Keratinocyte (primary cell): ENCODE data around the gene CCNDBP1. TPM values are rescaled to one million over a fixed set of nuclear protein-coding genes. Genes with fewer than 3 reads are reported as not detected.
A peak's percentile ranks its signal among the peaks of the same experiment; 100 is the strongest.
"Not testable (repeated sequence)": the region's sequence is repeated elsewhere in the genome, so short reads cannot be mapped to it uniquely, and the experiment has no call there.

Experiments used
- DNase-seq: peaks from one replicate; pipeline ENCODE4 v3.0.0-alpha.2; 2011; ENCODE audit warnings: low read depth, missing footprints, low spot score
- FAIRE-seq: peaks from 2 replicates; lab custom pipeline; 2011; peaks lifted over from hg19 to GRCh38; lab: Jason Lieb, UNC
- H2AFZ ChIP-seq: 2 replicates; pipeline ENCODE4 v1.6.0; 2012; ENCODE audit warnings: low read length, control low read depth, inconsistent platforms; ENCODE audit not compliant: control insufficient read depth
- H3K27ac ChIP-seq: 2 replicates; pipeline ENCODE4 v1.5.1; 2011; ENCODE audit warnings: low read length; ENCODE audit not compliant: control insufficient read depth, insufficient read depth
- H3K27me3 ChIP-seq: 3 replicates; pipeline ENCODE4 v1.6.0; 2011; ENCODE audit warnings: low read length; ENCODE audit not compliant: control insufficient read depth, insufficient read depth; ENCODE audit errors: extremely low read depth
- H3K36me3 ChIP-seq, 2 experiments: 2 replicates in 1 of 2; 3 replicates in 1 of 2; pipeline ENCODE4 v1.5.1; 2011; ENCODE audit warnings: low read length in 2 of 2, mild to moderate bottlenecking in 1 of 2; ENCODE audit not compliant: control insufficient read depth in 2 of 2, insufficient read depth in 2 of 2; ENCODE audit errors: extremely low read depth in 1 of 2
- H3K4me1 ChIP-seq: 3 replicates; pipeline ENCODE4 v1.5.1; 2011; ENCODE audit warnings: low read length; ENCODE audit not compliant: control insufficient read depth, insufficient read depth; ENCODE audit errors: extremely low read depth
- H3K4me2 ChIP-seq: 3 replicates; pipeline ENCODE4 v1.6.0; 2011; ENCODE audit warnings: low read depth, low read length; ENCODE audit not compliant: control insufficient read depth, insufficient read depth; ENCODE audit errors: extremely low read depth
- H3K4me3 ChIP-seq, 3 experiments: fragments of 200-600 bp in 1 of 3; sonication (generic) in 1 of 3; 2 replicates in 2 of 3; 3 replicates in 1 of 3; pipeline ENCODE4 v1.5.1; 2011 to 2016; ENCODE audit warnings: low read length in 3 of 3, mild to moderate bottlenecking in 3 of 3, control low read depth in 2 of 3, inconsistent platforms in 1 of 3, low read depth in 1 of 3, mixed read lengths in 1 of 3, mixed run types in 1 of 3, moderate library complexity in 1 of 3; ENCODE audit not compliant: control insufficient read depth in 2 of 3, insufficient read depth in 2 of 3; ENCODE audit errors: extremely low read depth in 1 of 3
- H3K79me2 ChIP-seq: 2 replicates; pipeline ENCODE4 v1.6.0; 2012; ENCODE audit warnings: low read length; ENCODE audit not compliant: control insufficient read depth, insufficient read depth
- H3K9ac ChIP-seq: 3 replicates; pipeline ENCODE4 v1.6.0; 2011; ENCODE audit warnings: low read length; ENCODE audit not compliant: control insufficient read depth, insufficient read depth; ENCODE audit errors: extremely low read depth
- H3K9me1 ChIP-seq: 3 replicates; pipeline ENCODE4 v1.6.0; 2011; ENCODE audit warnings: low read length; ENCODE audit not compliant: control insufficient read depth, insufficient read depth; ENCODE audit errors: extremely low read depth
- H3K9me3 ChIP-seq: 2 replicates; pipeline ENCODE4 v1.5.1; 2012; ENCODE audit warnings: low read depth, low read length; ENCODE audit not compliant: control insufficient read depth
- H4K20me1 ChIP-seq: 3 replicates; pipeline ENCODE4 v1.6.0; 2011; ENCODE audit warnings: low read length; ENCODE audit not compliant: control insufficient read depth, insufficient read depth; ENCODE audit errors: extremely low read depth
- EZH2 ChIP-seq: IDR thresholded peaks from one replicate; pipeline ENCODE4 v1.6.1; 2012; ENCODE audit warnings: inconsistent platforms, mild to moderate bottlenecking, low read length, moderate library complexity
- dilution Hi-C: fragments of 300-500 bp; cut with MboI; formaldehyde crosslinking; loops from one replicate; pipeline ENCODE4 v1.7.0; 2020; ENCODE audit warnings: low sequenced_read_pairs; ENCODE audit not compliant: extremely low pct_ligation_motif_present
- polyA plus RNA-seq, 5 experiments: library from polyadenylated mRNA; depleted of rRNA in 3 of 5; stranded (reverse) in 3 of 5; stranded (forward) in 1 of 5; unstranded in 1 of 5; fragments of >200 nt; gene quantifications; 1 replicate in 1 of 5; 2 replicates in 3 of 5; 3 replicates in 1 of 5; pipeline versions ENCODE4 v1.2.1 to v1.2.3, GENCODE V29; 2011 to 2012; ENCODE audit warnings: missing spikeins in 2 of 5, low read depth in 1 of 5, low replicate concordance in 1 of 5
- TF ChIP-seq, protein P1 (sequence below), 3 experiments: IDR thresholded peaks in 1 of 3; conservative IDR thresholded peaks in 1 of 3; optimal IDR thresholded peaks in 1 of 3; 2 replicates in 2 of 3; 3 replicates in 1 of 3; pipeline versions ENCODE3 to v1.5.1; 2011; ENCODE audit warnings: low read length in 3 of 3, mild to moderate bottlenecking in 3 of 3, moderate library complexity in 2 of 3, control low read depth in 1 of 3, inconsistent platforms in 1 of 3; ENCODE audit not compliant: insufficient read depth in 2 of 3; ENCODE audit errors: extremely low read depth in 1 of 3

Gene CCNDBP1
- polyA plus RNA-seq, 1 donor (not counting 4 experiments of a cell fraction or from before 2014, with no cell fraction given): 53.5 TPM

DNA sequence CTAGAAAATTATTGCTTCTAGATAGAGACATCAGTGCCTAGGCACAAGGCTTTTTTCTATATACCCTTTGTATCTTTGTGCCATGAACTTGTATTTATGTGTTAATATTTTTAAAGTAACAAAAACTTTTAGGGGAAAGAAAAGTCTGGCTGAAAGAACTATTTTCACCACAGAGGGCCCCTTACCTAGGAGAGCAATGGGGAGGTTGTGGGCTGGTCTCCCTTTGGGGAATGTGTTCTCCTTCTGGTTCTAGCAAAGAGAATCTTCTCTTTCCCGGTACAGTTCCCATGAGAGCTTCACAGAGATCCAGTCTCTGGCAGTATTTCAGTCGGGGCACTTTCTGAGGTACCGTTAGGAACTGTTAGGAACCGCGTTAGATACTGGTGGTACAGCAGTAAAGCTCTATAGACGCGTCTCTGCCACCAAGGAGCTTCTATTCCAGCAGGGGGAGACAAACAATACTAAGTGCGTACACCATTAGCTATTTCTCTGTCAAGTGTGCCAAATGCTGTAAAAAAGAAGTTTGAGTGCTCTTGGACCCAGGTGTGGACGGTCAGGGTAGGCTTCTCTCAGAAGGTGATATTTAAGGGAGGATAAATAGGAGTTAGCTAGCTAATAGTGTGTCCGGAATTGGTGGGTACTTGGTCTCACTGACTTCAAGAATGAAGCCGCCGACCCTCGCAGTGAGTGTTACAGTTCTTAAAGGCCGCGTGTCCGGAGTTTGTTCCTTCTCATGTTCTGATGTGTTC, 40.2 kb downstream of the CCNDBP1 start:
- no peak overlapping the region for H3K4me3 ChIP-seq
- H3K36me3 ChIP-seq: no peaks in the 10 kb centered on the region
- FAIRE-seq (peak; percentile 92), DNase-seq (peak; percentile 4)
- no peaks in the 10 kb centered on the region for H3K79me2 ChIP-seq
- no peaks in the 10 kb centered on the region for H3K27me3 ChIP-seq
- no peaks in the 10 kb centered on the region for H4K20me1 ChIP-seq
- dilution Hi-C loops: no loop called here
- H3K9ac ChIP-seq: no peak overlapping the region
- H3K9me3 ChIP-seq: no peaks in the 10 kb centered on the region
- H2AFZ ChIP-seq: no peak overlapping the region
- no peak overlapping the region for H3K4me2 ChIP-seq
- no peaks in the 10 kb centered on the region for H3K9me1 ChIP-seq
- TF ChIP-seq, protein P1, sequence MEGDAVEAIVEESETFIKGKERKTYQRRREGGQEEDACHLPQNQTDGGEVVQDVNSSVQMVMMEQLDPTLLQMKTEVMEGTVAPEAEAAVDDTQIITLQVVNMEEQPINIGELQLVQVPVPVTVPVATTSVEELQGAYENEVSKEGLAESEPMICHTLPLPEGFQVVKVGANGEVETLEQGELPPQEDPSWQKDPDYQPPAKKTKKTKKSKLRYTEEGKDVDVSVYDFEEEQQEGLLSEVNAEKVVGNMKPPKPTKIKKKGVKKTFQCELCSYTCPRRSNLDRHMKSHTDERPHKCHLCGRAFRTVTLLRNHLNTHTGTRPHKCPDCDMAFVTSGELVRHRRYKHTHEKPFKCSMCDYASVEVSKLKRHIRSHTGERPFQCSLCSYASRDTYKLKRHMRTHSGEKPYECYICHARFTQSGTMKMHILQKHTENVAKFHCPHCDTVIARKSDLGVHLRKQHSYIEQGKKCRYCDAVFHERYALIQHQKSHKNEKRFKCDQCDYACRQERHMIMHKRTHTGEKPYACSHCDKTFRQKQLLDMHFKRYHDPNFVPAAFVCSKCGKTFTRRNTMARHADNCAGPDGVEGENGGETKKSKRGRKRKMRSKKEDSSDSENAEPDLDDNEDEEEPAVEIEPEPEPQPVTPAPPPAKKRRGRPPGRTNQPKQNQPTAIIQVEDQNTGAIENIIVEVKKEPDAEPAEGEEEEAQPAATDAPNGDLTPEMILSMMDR (optimal IDR thresholded peaks at IDR 0.05 in 1 of 3, IDR thresholded peaks at IDR 0.05 in 1 of 3, conservative IDR thresholded peaks at IDR 0.05 in 1 of 3; ENCODE audit: extremely low read depth in 1 of 3, insufficient read depth in 2 of 3, low read length in 3 of 3): peak; percentile 80 to 86 (median 83)
- no peak for TF ChIP-seq EZH2
- H3K4me1 ChIP-seq: no peaks in the 10 kb centered on the region
- H3K27ac ChIP-seq: no peak overlapping the region

GRCh38 chr15:43225950-43226255, 40.7 kb downstream of the CCNDBP1 start:
- H3K9ac ChIP-seq, DNase-seq, H3K4me3 ChIP-seq, H3K9me3 ChIP-seq, H3K79me2 ChIP-seq, dilution Hi-C loops, H3K9me1 ChIP-seq, H3K4me1 ChIP-seq, H3K27ac ChIP-seq, H2AFZ ChIP-seq, H3K36me3 ChIP-seq, H3K27me3 ChIP-seq, FAIRE-seq, H4K20me1 ChIP-seq, H3K4me2 ChIP-seq: not testable (repeated sequence)
